GM12878 (cell line): Measurements from ENCODE around the gene BNIP3. TPM values are rescaled to one million over a fixed set of nuclear protein-coding genes. Genes with fewer than 3 reads are reported as not detected.

ENCODE experiments used
- ATAC-seq: fragments of 200-7000 bp; cut with Tn5 transposase; 3 replicates; pipeline ENCODE4 v1.9.1; 2020; ENCODE audit warnings: mild to moderate bottlenecking, moderate library complexity
- BruUV-seq: library from RNA; stranded (reverse); fragments of 400-500 nt; replicated peaks from 2 replicates; lab custom pipeline; 2021; lab: Mats Ljungman, UMichigan
- CTCF ChIA-PET: fragments of 300-600 bp; sonication (Branson Sonifier 250); formaldehyde crosslinking; extraction: SDS; loops from one replicate; lab custom pipeline; 2021; ENCODE audit warnings: inconsistent platforms; lab: Yijun Ruan, JAX
- POLR2A ChIA-PET: fragments of 350-600 bp; formaldehyde crosslinking; extraction: SDS; loops from one replicate; lab custom pipeline; 2021; ENCODE audit warnings: inconsistent platforms; lab: Charles Lee
- RAD21 ChIA-PET: fragments of 300-600 bp; sonication (Branson Sonifier 250); formaldehyde crosslinking; loops from one replicate; lab custom pipeline; 2023; ENCODE audit warnings: antibody characterized with exemption; ENCODE audit not compliant: unreplicated experiment; lab: Charles Lee
- SMC1A ChIA-PET: fragments of 300-600 bp; sonication (Branson Sonifier 250); formaldehyde crosslinking; loops from one replicate; lab custom pipeline; 2023; ENCODE audit not compliant: unreplicated experiment, uncharacterized antibody; lab: Charles Lee
- DNase-seq: peaks from one replicate; pipeline ENCODE4 v3.0.0-alpha.2; 2011; ENCODE audit warnings: low read depth, low spot score
- FAIRE-seq: peaks from 3 replicates; lab custom pipeline; 2011; peaks lifted over from hg19 to GRCh38; lab: Jason Lieb, UNC
- H2AFZ ChIP-seq: 2 replicates; pipeline ENCODE4 v1.6.0; 2011; ENCODE audit warnings: low read depth, low read length, control low read depth; ENCODE audit not compliant: control insufficient read depth
- H3K27ac ChIP-seq: 2 replicates; pipeline ENCODE4 v1.5.1; 2011; ENCODE audit warnings: control low read depth; ENCODE audit not compliant: control insufficient read depth, insufficient read depth
- H3K27me3 ChIP-seq, 2 experiments: replicated peaks in 1 of 2; 2 replicates each; pipeline versions ENCODE4 v1.6.0 to v1.6.1; 2011; ENCODE audit warnings: low read length in 1 of 2; ENCODE audit not compliant: control insufficient read depth in 2 of 2, insufficient read depth in 2 of 2
- H3K36me3 ChIP-seq, 2 experiments: 2 replicates each; pipeline ENCODE4 v1.5.1; 2011; ENCODE audit warnings: low read length in 1 of 2; ENCODE audit not compliant: control insufficient read depth in 2 of 2, insufficient read depth in 2 of 2
- H3K4me1 ChIP-seq: 2 replicates; pipeline ENCODE4 v1.6.1; 2011; ENCODE audit warnings: mild to moderate bottlenecking, low read length, moderate library complexity, mixed read lengths; ENCODE audit not compliant: control insufficient read depth, insufficient read depth
- H3K4me2 ChIP-seq: 2 replicates; pipeline ENCODE4 v1.6.0; 2011; ENCODE audit warnings: control low read depth; ENCODE audit not compliant: control insufficient read depth, insufficient read depth
- H3K4me3 ChIP-seq: fragments of 200-600 bp; sonication (generic); 2 replicates; pipeline ENCODE4 v1.5.1; 2016
- H3K79me2 ChIP-seq: 2 replicates; pipeline ENCODE4 v1.6.0; 2011; ENCODE audit warnings: low read length; ENCODE audit not compliant: control insufficient read depth, insufficient read depth
- H3K9ac ChIP-seq: 2 replicates; pipeline ENCODE4 v1.8.0; 2011; ENCODE audit warnings: low read length, control low read depth, mixed read lengths; ENCODE audit not compliant: control insufficient read depth, insufficient read depth
- H3K9me3 ChIP-seq: replicated peaks from 3 replicates; pipeline ENCODE4 v1.5.1; 2011; ENCODE audit warnings: mild to moderate bottlenecking, low read length; ENCODE audit not compliant: control insufficient read depth, insufficient read depth
- H4K20me1 ChIP-seq: 2 replicates; pipeline ENCODE4 v1.6.0; 2011; ENCODE audit not compliant: control insufficient read depth, insufficient read depth
- BCL3 ChIP-seq: IDR thresholded peaks from 2 replicates; pipeline ENCODE4 v1.6.1; 2011; ENCODE audit warnings: borderline replicate concordance, low read depth, mild to moderate bottlenecking, moderate library complexity, low read length; ENCODE audit not compliant: insufficient read depth, poor library complexity, severe bottlenecking
- E2F4 ChIP-seq: IDR thresholded peaks from 2 replicates; pipeline ENCODE4 v1.6.1; 2012; ENCODE audit warnings: low read depth, low read length, improper control_type of control experiment
- HCFC1 ChIP-seq: fragments of 150-350 bp; IDR thresholded peaks from 2 replicates; pipeline ENCODE4 v1.6.1; 2014; ENCODE audit warnings: low read length
- MEF2B ChIP-seq: fragments of 450-650 bp; IDR thresholded peaks from 2 replicates; pipeline ENCODE4 v1.6.1; 2018; ENCODE audit warnings: mild to moderate bottlenecking, moderate library complexity; ENCODE audit not compliant: partially characterized antibody, poor library complexity, severe bottlenecking
- NBN ChIP-seq: fragments of 450-650 bp; IDR thresholded peaks from 2 replicates; pipeline ENCODE4 v1.6.1; 2016
- PAX5 ChIP-seq: IDR thresholded peaks from 2 replicates; pipeline ENCODE4 v1.6.1; 2011; ENCODE audit warnings: low read depth, low read length, borderline replicate concordance
- RFX5 ChIP-seq: IDR thresholded peaks from 2 replicates; pipeline ENCODE4 v1.6.1; 2011; ENCODE audit warnings: low read depth, low read length, improper control_type of control experiment
- RUNX3 ChIP-seq: IDR thresholded peaks from 2 replicates; pipeline ENCODE4 v1.6.1; 2012; ENCODE audit warnings: low read length, inconsistent platforms
- TBL1XR1 ChIP-seq: IDR thresholded peaks from 2 replicates; pipeline ENCODE4 v1.6.1; 2012; ENCODE audit warnings: low read depth, low read length, improper control_type of control experiment
- ZBTB11 ChIP-seq: fragments of 450-650 bp; formaldehyde crosslinking; IDR thresholded peaks from 2 replicates; pipeline ENCODE4 v1.5.0; 2022; ENCODE audit warnings: mild to moderate bottlenecking, missing genetic modification characterization
- WGBS: methylation state at CpG from one replicate; pipeline ENCODE4 v1.1.6; 2016; ENCODE audit warnings: low lambda C conversion rate; ENCODE audit not compliant: insufficient replicate concordance, insufficient coverage; ENCODE audit errors: missing lambda C conversion rate; 5-methylcytosine and 5-hydroxymethylcytosine counted together
- in situ Hi-C: fragments of 300-500 bp; cut with MboI; formaldehyde crosslinking; loops from 9 replicates; pipeline ENCODE4 v1.14.3; 2018; ENCODE audit warnings: mixed read lengths
- intact Hi-C: fragments of 100-400 bp; cut with micrococcal nuclease; formaldehyde crosslinking; loops from one replicate; pipeline ENCODE4 v1.14.2; 2022; ENCODE audit not compliant: unreplicated experiment
- polyA plus RNA-seq, 11 experiments: library from polyadenylated mRNA; depleted of rRNA in 4 of 11; unstranded in 6 of 11; stranded (reverse) in 5 of 11; fragments of >200 nt; fragmentation: Nextera tagmentation in 4 of 11; fragmentation: Illumina TruSeq in 1 of 11; extraction: Ambion mirVana in 4 of 11; extraction: Trizol in 1 of 11; gene quantifications; 1 replicate in 1 of 11; 2 replicates in 10 of 11; pipeline versions ENCODE4 v1.2.1 to v1.2.3, GENCODE V29; 2011 to 2016; ENCODE audit warnings: inconsistent platforms in 2 of 11, missing spikeins in 2 of 11, low read depth in 1 of 11
- total RNA-seq, 4 experiments: library from RNA; depleted of rRNA in 3 of 4; stranded (reverse); fragments of >200 nt in 3 of 4; fragmentation: Illumina TruSeq in 1 of 4; extraction: Trizol in 1 of 4; gene quantifications; 2 replicates each; pipeline versions ENCODE4 v1.2.1 to v1.2.3, GENCODE V29; 2013 to 2021

BNIP3 gene
- total and polyA plus RNA-seq, 10 of the 15 experiments (the other 5 are each of a cell fraction or from before 2014, with no cell fraction given) = 7.7 to 122 (median 29.9) TPM

GRCh38 chr10:131942455-131942854 is 39.3 kb downstream of the BNIP3 start:
- 100% methylated on average over 1 of the region's 1 CpG for WGBS
- TSS peak; percentile 15 for BruUV-seq
- no peak overlapping the region for H3K27ac ChIP-seq
- no peak overlapping the region for H3K4me3 ChIP-seq
- RAD21 ChIA-PET = interaction anchor here (1.7 kb wide), 1 partner anchor 57 kb away, joined by 5 read pairs; no protein-coding TSS in a partner anchor
- H3K9me3 ChIP-seq = no peaks in the 10 kb centered on the region
- no peak overlapping the region for H2AFZ ChIP-seq
- no peaks in the 10 kb centered on the region for H3K27me3 ChIP-seq
- H3K79me2 ChIP-seq = no peaks in the 10 kb centered on the region
- TF ChIP-seq HCFC1 = no peak
- TF ChIP-seq RFX5 = no peak
- TF ChIP-seq BCL3 = no peak
- CTCF ChIA-PET = interaction anchor here (1.0 to 1.8 kb wide), 5 partner anchors 30 to 68 kb away, joined by 3 to 9 read pairs (median 6); no protein-coding TSS in a partner anchor
- no peaks in the 10 kb centered on the region for H4K20me1 ChIP-seq
- H3K36me3 ChIP-seq = peaks cover 11 to 25% of the 10 kb centered on the region in 2 experiments
- intact Hi-C loops (no loop called here), in situ Hi-C loops (no loop called here)
- no peak overlapping the region for H3K9ac ChIP-seq
- no peak for DNase-seq
- POLR2A ChIA-PET = no interaction called here
- FAIRE-seq = no peak
- SMC1A ChIA-PET = no interaction called here
- no peak overlapping the region for H3K4me2 ChIP-seq
- ATAC-seq = no peak
- no peaks in the 10 kb centered on the region for H3K4me1 ChIP-seq

- ChIA-PET SMC1A (no interaction called here), POLR2A (no interaction called here), RAD21 (no interaction called here), CTCF (no interaction called here)
- no peaks in the 10 kb centered on the region for H3K27me3 ChIP-seq
- DNase-seq (no peak), ATAC-seq (no peak), FAIRE-seq (no peak)
- no peaks in the 10 kb centered on the region for H3K4me1 ChIP-seq
- H3K4me2 ChIP-seq = no peak overlapping the region
- no TSS peak for BruUV-seq
- no peak overlapping the region for H3K9ac ChIP-seq
- H3K36me3 ChIP-seq = peaks cover 12 to 19% of the 10 kb centered on the region in 2 experiments
- H3K27ac ChIP-seq = no peak overlapping the region
- in situ Hi-C loops = no loop called here
- no peak overlapping the region for H2AFZ ChIP-seq
- H3K4me3 ChIP-seq = no peak overlapping the region
- intact Hi-C loops = no loop called here
- H3K9me3 ChIP-seq = no peaks in the 10 kb centered on the region
- no peaks in the 10 kb centered on the region for H4K20me1 ChIP-seq
- 100% methylated on average over 10 of the region's 10 CpGs for WGBS
- no peaks in the 10 kb centered on the region; the same call in 1 of the 2 replicates for H3K79me2 ChIP-seq
- TF ChIP-seq ZBTB11 (no peak), E2F4 (no peak), NBN (no peak), TBL1XR1 (no peak), PAX5 (no peak), RUNX3 (no peak), MEF2B (no peak)
Measured at GRCh38 chr10:131938681-131939080, 43.0 kb downstream of the BNIP3 start.
